Measurements from ENCODE around the gene ASB3.
"Not testable (repeated sequence)": the region's sequence is repeated elsewhere in the genome, so short reads cannot be mapped to it uniquely, and the experiment has no call there.

Gene ASB3

DNA sequence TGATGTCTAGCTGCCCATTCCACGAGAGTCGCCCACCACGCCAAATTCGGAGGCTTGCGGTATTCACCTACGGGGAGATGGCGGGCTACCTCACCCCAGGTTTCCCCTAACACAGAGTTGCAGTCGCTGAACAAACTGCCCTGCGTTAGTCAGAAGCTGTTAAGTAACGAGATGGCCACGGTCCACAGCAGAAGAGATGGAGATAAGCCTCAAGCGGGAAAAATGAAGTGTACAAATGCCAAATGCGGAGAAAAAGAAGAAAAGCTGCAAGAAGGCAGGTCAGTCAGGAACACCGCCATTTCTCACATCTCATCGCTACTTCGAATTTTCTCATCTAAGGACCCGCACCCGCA lies 425 bp downstream of the ASB3 start:
- no peak for DNase-seq

GRCh38 chr2:53785366-53785765 lies 1.4 kb downstream of the ASB3 start:
- DNase-seq = no peak

- no peak for DNase-seq
Measured at GRCh38 chr2:53784436-53784835, 2.3 kb downstream of the ASB3 start.

DNA sequence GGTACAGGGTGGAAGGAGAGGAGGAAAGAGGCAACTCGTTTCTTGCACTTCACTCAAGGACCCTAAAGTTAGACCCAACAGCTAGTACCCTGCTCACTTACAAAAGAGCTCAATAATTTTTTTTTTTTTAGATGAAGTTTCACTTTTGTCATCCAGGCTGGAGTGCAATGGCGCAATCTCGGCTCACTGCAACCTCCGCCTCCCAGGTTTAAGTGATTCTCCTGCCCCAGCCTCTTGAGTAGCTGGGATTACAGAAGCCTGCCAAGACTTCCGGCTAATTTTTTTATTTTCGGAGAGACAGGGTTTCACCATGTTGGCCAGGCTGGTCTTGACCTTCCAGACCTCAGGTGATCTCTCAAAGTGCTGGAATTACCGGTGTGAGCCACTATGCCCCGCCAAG lies 4.1 kb downstream of the ASB3 start:
- no peak for DNase-seq

GRCh38 chr2:53780056-53780455 lies 6.7 kb downstream of the ASB3 start:
- no peak for DNase-seq

GRCh38 chr2:53778536-53779162 lies 8.1 kb downstream of the ASB3 start:
- no peak for DNase-seq

- no peak for DNase-seq
Measured at GRCh38 chr2:53777134-53777533, 9.6 kb downstream of the ASB3 start.

DNA sequence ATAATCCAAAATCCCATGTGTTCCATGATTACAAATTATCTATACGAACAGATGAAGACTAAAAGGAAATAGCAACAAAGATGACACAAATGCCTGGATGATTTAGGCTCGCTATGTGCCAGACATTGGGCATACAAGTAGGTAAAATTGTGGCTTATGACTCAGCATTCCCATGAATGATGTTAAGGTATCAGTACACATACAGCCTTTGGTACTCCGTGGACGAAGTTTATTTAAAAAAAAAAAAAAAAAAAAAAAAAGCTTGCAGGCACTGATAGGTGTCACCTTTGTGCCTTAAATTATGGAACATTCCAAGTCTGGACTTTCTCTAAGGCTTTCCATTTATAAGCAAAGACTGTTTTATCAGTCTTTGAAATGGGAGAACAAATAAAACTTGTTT lies 16.5 kb downstream of the ASB3 start:
- no peak for DNase-seq

DNA sequence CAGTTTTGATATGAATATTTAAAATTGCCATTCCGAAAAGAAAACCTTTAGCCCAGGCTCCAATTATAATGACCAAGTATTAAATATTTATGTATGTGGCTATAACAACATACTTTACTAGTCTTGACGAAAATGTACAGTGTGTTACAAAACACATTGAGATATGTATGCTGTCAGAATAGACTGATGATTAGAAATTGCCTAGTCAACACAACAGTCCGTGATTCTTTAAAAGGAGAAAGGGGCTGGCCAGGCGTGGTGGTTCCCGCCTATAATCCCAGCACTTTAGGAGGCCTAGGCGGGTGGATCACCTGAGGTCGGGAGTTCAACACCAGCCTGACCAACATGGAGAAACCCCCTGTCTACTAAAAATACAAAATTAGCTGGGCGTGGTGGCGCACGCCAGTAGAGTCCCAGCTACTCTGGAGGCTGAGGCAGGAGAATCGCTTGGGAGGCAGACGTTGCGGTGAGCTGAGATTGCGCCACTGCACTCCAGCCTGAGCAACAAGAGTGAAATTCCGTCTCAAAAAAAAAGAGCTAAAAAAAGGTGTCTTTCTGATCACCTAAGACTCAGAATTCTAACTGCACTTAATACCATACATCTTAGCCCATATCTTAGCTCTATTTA lies 17.3 kb downstream of the ASB3 start:
- DNase-seq = no peak

- DNase-seq = no peak
Measured at GRCh38 chr2:53768242-53768542, 18.6 kb downstream of the ASB3 start.

DNA sequence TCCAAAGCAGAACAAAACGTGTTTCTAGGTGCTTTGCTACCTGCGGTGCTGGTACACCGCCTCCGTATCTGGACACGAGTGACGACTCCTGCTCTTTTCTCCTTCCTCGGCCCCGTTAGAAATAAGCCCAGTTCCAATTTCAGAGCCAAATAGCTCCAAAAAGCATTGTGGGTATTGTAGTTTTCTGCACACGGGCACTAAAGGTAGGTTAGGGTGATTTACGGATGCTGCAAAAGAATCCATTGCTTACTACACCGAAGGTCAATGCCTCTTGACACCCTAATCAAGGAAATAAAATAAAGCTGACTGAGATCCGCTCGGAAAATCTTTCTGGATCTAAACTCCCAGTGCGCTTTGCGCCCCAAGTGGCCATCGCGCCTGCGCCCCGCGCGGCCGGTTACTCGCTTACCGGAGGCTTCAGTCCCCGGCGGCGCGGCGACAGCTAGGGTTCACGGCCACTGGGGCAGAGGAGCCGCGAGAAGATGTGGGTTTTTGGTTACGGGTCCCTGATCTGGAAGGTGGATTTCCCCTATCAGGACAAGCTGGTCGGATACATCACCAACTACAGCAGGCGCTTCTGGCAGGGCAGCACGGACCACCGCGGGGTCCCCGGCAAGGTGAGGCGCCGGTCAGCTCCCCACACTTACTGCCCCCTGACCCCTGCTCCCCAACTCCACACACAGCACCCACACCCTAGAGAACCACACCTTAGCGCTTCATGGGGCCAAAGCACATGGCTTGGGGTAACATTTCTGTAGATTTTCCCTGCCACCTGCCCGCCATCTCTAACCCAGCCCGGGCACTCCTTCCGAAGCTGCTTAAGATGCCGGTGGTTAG lies 19.1 kb downstream of the ASB3 start, which contains the start of gene CHAC2:
Gene CHAC2 (plus strand): TSS at position 400 of the 837 bp plus-strand sequence. CDS start 83 bp downstream, at position 483.
- peak; percentile 86 for DNase-seq

DNA sequence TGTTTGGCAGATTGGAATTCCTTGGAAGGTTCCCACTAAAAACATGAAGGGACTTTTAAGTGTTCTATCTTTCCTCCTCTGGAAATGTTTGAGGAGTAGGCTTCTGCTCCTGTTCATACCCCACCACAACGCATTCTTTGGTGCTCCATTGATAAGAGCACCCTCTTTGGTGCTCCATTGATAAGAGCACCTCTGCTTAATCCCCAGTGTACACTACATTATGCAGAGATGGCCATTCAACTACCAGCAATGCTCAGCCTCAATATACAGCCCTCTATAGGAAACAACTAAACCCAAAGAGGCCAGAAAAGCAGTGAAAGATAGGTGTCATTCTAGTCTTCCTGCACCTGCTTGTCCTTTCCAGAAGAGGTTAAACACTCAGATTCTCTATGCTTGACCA lies 21.0 kb downstream of the ASB3 start:
- DNase-seq = no peak

DNA sequence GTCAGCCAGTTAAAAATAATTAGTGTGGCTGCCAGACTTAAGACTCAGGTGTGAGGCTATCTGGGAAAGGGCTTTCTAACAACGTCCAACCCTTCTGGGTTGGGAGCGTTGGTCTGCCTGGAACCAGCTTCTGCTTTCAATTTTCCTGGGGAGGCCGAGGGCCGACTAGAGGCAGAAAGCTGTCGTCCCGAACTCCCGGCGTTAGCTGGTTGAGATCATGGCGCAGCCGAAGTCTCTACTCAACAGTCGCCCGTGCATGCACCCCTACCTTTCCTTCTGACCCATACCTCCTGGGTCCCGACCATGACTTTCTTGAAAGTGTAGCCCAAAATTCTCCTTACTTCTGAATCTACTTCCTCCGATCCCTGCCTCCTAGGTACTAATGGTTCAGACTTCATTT lies 29.5 kb downstream of the ASB3 start:
- not testable (repeated sequence) for DNase-seq

DNA sequence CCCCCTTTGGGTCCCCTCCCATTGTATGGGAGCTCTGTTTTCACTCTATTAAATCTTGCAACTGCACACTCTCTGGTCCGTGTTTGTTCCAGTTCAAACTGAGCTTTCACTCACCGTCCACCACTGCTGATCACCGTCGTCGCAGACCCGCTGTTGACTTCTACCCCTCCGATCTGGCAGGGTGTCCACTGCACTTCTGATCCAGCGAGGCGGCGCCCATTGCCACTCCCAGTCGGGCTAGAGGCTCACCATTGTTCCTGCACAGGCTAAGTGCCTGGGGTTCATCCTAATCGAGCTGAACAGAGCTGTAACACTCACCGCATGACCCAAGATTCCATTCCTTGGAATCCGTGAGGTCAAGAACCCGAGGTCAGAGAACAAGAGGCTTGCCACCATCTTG lies 30.1 kb downstream of the ASB3 start:
- no peak for DNase-seq

GRCh38 chr2:53755121-53755520 lies 31.6 kb downstream of the ASB3 start:
- DNase-seq = no peak

GRCh38 chr2:53753041-53753440 lies 33.7 kb downstream of the ASB3 start:
- no peak for DNase-seq

GRCh38 chr2:53752385-53752784 lies 34.4 kb downstream of the ASB3 start:
- no peak for DNase-seq

GRCh38 chr2:53751728-53752127 lies 35.0 kb downstream of the ASB3 start:
- no peak for DNase-seq

- DNase-seq = no peak
Measured at GRCh38 chr2:53750041-53750768, 36.5 kb downstream of the ASB3 start.

GRCh38 chr2:53744395-53745065 lies 42.2 kb downstream of the ASB3 start:
- no peak for DNase-seq

DNA sequence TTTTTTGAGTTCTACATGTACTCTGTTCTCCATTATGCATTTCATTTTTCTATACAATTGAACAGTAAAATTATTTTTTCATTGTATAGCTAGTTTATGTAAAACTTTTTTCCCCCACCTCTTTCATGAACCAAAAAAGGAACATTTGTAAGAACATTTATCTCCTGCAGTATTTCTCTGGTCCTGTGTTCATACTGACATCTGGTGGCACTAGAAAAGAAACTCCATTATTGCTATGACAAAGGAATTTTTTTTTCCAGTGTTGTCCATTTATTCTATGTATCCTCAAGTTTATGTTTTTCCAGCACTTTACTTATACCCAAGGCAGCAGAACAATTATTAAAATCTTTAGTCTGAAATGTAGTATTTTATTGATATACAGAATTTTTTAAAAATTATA lies 46.6 kb downstream of the ASB3 start:
- DNase-seq = peak; percentile 47

DNA sequence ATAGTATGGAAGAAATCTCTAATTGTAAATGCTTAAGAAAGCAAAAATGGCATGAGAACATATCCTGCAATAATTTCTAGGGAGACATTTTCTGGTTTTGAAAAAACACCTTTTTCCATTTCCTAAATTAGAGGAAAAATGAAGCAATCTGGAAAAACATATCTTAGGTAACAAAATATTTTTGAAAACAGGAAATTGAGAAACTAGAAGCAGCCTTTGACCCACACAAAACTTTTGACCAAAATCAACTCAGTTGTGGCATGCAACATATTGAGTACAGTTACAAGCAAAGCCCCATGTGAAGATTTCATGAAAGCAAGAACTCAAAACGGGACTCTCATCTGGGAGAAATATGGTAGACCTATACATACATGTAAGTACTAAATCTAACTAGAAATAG lies 47.7 kb downstream of the ASB3 start:
- DNase-seq = no peak

DNA sequence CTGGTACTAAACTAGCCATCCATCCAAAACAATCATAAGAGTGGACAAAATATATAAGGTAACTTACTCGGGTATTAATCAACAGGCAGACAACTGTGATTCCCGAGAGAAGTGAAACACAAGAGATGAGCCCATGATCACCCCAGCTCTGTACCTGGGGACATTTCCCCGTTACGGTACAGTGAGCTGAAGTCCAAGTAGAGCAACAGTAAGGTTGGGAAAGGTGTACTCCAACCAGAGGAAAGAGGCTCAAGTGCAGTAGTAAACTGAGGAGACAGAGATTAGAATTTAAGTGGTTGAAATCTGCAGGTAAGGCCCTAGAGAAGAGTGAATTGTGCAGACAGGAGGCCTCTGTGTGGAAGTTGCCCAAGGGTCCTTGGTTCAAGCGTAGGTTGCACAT lies 49.7 kb downstream of the ASB3 start:
- no peak for DNase-seq

Data from NCI-H526 treated with DMSO at 0.1 percent for 48 hours (cell line).